Measurements from ENCODE around the gene FBXO17.

DNA sequence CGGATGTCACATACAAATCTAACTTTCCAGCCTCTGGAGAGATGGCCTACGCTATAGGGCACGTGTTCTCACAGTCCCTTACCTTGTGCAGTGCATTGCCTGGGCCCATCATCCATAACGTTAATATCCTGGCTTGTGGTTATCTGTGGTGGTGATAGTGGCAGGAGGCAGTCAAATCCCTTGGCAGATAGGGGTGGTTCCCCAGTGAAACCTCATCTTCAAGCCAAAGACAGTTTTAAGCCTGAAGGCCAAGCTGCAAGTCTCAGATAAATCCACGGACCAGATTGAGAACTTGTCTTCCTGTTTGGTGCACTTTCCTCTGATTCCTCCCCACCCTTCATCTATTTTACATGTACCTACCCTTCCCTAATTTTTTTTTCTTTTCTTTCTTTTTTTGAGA lies 4.3 kb upstream of the FBXO17 start:
- TF ChIP-seq, protein P1, sequence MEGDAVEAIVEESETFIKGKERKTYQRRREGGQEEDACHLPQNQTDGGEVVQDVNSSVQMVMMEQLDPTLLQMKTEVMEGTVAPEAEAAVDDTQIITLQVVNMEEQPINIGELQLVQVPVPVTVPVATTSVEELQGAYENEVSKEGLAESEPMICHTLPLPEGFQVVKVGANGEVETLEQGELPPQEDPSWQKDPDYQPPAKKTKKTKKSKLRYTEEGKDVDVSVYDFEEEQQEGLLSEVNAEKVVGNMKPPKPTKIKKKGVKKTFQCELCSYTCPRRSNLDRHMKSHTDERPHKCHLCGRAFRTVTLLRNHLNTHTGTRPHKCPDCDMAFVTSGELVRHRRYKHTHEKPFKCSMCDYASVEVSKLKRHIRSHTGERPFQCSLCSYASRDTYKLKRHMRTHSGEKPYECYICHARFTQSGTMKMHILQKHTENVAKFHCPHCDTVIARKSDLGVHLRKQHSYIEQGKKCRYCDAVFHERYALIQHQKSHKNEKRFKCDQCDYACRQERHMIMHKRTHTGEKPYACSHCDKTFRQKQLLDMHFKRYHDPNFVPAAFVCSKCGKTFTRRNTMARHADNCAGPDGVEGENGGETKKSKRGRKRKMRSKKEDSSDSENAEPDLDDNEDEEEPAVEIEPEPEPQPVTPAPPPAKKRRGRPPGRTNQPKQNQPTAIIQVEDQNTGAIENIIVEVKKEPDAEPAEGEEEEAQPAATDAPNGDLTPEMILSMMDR (IDR thresholded peaks at IDR 0.05; ENCODE audit: low read length): no peak
- no peak for TF ChIP-seq EZH2 (IDR thresholded peaks at IDR 0.05; ENCODE audit: borderline replicate concordance, low read length)

All from OCI-LY1 (cell line).